Sciatic nerve (tissue), 2 donors: ENCODE measurements around the gene GABRG3. TPM values are rescaled to one million over a fixed set of nuclear protein-coding genes. Genes with fewer than 3 reads are reported as not detected.
"Not testable (repeated sequence)": the region's sequence is repeated elsewhere in the genome, so short reads cannot be mapped to it uniquely, and the experiment has no call there.

ENCODE experiments used
- ATAC-seq: fragments of 200-7000 bp; cut with Tn5 transposase; one replicate; pipeline ENCODE4 v1.9.1; 2020; ENCODE audit warnings: mild to moderate bottlenecking, moderate library complexity
- DNase-seq: peaks from one replicate; pipeline ENCODE4 v3.0.0-alpha.2; 2020; ENCODE audit warnings: low spot score
- intact Hi-C: fragments of 100-400 bp; cut with DNase I; formaldehyde crosslinking; loops from one replicate; pipeline ENCODE4 v1.14.2; 2022
- total RNA-seq: library from RNA; stranded (reverse); fragmentation: NEBNext Ultra II Directional; extraction: Animal tissue kit (Norgen Biotek cat#: 25700); gene quantifications from one replicate; pipeline ENCODE4 v1.2.1, GENCODE V29; 2021
- donor health status: DM: no; HTN: no; CAD: no.
- donor health status: DM: no; HTN: no; CAD: no.

GABRG3 gene
- total RNA-seq, 1 donor from 2014 or later = not detected

DNA sequence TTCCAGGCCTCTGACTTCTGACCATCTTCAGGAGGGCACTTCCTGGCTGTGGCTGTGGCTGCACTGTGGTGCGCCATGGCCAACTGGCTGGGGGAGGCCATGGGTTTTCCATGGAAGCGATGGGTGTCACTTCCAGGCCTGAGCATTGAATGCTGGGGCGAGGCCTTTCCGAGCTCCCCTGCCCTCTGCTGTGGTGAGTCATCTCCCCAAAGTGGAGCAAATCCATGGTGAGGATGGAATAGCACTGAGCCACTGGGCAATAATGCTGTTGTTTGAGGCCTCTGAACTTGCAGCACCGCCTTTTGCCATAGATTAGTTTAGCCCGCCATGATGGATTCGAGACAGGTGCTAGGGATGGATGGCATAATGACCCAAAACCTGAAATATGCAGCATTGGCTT, 155.5 kb downstream of the GABRG3 start:
- DNase-seq (no peak), ATAC-seq (no peak)
- intact Hi-C loops = no loop called here

DNA sequence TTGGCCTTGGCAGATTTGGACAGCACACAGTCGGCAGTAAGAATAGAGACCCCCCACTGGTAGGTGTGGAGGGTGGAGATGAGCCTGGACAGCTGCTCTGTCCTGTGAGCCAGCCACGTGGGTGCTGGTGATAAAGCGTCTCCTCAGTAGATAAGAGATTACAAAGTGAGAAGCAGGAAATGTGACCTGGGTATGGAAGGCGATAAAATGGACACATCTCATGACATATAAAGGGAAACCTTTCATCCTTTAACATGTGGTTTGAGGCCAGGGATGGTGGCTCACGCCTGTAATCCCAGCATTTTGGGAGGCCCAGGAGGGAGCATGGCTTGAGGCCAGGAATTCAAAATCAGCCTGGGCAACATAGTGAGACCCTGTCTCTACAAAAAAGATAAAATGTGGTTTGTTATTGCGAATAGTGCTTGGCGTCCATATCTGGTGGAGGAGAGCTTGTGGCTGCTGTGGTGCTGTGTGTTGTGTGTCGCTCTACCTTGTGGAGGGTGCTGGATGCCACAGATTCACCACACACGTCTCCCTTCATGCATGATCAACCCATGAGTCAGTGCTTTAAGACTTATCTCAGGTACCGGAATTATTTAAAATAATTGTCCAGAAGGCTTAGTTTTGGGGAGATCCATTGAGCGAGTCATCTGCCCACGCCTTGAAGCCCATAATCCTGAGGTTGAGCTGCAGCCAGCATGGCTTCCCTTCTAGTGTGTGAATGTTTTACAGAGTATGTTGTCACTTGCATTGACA, 157.0 kb downstream of the GABRG3 start:
- intact Hi-C loops = no loop called here
- ATAC-seq (no peak), DNase-seq (no peak)

DNA sequence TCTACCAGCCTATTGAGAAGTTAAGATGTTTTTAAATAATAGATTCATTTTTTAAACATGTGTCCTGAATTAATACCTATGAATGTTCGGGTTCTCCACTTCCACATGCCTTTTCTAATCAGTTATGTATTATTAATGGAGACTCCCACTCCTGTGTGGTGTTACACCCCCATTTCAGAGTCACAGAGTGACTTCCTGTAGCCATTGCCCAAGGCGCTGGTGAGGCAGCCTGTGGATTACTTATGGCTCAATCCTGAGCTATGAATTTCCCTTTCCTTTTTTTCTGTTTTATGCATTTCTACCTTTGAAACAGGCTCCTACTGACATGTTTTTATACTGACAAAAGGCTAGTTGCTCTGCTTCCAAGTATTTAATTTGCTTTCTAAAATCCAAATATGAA, 162.3 kb downstream of the GABRG3 start:
- no peak for ATAC-seq
- intact Hi-C loops = no loop called here
- no peak for DNase-seq

DNA sequence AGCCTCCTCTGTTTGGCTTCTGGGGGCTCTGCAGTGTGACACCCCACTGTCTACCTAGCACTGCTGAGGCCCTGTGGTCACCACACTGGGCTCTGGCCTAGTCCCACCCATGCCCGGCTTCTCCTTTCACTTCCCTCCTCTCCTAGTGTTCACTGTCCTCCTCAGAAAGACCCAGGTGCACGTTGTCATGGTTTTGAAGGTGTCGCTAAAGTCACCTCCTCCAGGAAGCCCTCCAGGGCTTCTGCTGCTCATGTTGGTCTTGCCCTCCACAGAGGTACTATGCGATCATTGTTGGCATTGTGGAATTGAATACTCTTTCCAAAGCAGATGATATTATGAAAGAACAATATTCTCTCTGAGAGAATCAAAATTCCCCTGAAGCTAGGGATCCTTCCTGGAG, 163.5 kb downstream of the GABRG3 start:
- no peak for DNase-seq
- intact Hi-C loops = no loop called here

DNA sequence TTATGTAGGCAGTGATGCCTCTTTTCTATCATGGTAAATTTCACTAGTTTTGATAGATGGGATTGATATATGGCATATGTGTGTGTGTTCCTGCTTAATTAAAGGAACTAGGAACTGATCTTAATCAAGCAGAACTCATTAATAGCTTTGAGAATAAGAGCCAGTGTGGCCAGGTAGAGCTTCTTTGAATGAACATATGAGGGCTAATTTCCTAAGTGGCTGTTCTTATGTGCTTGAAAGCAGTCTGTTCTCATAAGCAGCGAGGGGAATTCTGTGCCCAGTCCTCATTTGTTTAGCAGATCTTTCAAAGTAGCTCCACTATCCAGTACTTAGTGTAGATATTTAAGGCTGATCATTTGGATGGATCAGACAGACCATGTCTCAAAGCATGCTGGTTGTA, 164.2 kb downstream of the GABRG3 start:
- ATAC-seq = no peak

More for the DNA sequence above, 163.5 kb downstream of the GABRG3 start:
- ATAC-seq = no peak

DNA sequence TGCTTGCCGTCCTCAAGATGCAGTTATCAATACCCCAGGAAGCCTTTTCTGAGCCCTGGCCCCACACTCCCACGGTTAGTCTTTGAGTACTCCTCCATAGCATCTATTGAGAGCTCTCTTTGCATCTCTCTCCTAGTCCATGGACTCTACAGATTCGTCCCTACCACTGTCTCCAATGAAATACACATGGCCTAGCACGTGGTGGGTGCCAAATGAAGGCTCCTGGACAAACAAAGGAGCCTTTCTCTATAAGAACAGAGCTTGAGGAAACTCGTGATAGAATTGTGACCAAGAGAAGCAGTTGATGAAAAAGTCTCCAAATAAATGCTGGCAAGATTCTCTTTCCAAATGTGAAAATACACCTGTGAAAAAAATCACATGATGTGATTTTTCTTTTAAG, 166.1 kb downstream of the GABRG3 start:
- ATAC-seq (no peak), DNase-seq (no peak)
- intact Hi-C loops = no loop called here

More for the DNA sequence above, 164.2 kb downstream of the GABRG3 start:
- DNase-seq = no peak
- intact Hi-C loops = no loop called here

DNA sequence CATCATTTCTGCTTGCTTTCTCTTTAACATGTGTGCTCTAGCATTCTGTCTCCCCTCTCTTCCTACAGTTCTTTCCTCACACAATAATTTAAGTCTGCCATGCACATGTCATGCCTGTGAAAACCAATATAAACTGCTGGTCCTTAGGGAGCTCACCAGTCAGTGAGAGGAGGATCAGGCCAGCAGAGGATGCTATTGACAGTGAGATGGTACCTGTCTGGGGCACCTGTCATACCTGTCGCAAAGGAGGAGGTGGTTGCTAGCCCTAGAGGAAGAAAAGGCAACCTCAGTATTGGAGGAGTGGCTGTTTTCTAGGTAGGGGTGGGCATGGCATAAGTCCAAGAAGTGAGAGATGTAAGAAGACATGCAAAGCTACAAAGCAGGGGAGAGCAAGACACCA, 194.6 kb downstream of the GABRG3 start:
- DNase-seq (no peak), ATAC-seq (no peak)
- intact Hi-C loops = no loop called here

DNA sequence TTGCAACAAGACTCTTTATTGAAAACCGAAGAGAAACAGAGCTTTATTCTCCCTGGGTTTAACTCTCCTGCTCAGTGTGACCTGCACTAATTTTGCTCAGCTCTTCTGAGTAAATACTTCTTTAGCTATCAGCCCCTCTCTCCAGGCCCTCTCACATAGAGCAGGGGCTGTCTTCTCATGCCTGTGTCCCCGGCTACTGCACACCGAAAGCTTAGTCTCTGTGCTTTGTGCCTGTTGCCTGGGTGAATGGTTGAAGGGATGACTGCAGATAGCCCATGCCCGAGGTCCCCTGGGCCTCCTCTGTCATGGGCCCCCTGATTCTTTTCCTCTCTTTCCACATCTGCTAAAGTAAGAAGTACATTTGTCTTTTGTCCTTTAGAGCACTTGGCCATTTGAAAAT, 195.9 kb downstream of the GABRG3 start:
- DNase-seq (no peak), ATAC-seq (no peak)
- intact Hi-C loops = no loop called here

DNA sequence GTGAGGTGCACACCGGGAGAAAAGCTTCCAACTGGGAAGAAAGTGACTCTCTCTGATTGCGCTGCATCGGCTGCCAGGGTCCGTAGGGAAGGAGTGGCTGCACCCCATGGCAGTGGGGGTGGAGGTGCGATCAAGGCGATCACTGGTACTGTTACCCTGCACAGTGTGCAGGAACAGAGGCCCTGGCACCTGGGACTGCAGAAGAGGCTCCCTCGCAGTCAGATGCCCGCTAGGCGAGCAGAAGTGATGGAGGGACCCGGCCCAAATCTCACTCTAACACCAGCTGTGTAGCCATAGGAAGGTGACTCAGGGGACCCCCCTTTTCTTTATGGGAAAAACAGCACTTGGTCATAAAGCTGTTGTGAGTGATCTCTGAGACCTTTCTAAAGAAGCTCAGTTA, 196.8 kb downstream of the GABRG3 start:
- no peak for ATAC-seq
- DNase-seq = no peak
- intact Hi-C loops = no loop called here

DNA sequence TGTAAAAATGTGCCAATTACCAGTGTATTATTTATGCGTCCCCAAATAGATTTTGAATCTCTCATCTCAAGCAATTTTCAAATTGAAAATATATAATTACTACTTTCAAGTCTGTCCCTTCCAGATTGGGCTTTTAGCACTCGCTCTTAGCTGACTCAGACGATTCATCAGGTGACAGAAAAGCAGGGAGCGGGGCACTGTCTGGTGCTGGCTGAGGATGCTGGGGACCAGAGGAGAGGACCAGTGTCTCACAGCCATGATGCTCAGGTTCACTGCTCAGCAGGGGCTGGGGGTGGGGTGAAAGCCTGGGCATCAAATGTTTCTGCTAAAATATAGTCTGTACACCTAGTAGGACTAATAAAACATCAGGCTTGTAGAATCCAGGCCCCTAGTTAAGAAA, 199.9 kb downstream of the GABRG3 start:
- intact Hi-C loops = no loop called here
- no peak for ATAC-seq
- no peak for DNase-seq

DNA sequence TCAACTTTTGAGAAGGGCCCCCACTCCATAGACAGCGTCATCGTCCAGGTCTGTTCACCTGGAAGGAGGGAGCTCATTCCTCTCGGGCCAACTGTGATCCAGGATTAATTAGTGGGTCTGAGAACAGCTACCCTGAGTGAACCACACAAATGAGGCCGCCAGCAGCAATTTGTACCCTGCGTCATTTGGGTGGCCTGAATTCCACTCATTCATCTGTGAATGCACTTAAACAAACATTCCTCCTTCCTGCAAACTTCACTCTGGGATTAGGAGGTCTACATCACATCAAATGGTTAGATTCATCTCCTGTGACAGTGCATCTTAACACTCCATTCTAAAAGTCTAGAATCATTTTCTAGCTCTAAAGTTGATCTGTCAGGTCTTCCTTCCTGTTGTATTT, 201.8 kb downstream of the GABRG3 start:
- DNase-seq (no peak), ATAC-seq (no peak)
- intact Hi-C loops = no loop called here

DNA sequence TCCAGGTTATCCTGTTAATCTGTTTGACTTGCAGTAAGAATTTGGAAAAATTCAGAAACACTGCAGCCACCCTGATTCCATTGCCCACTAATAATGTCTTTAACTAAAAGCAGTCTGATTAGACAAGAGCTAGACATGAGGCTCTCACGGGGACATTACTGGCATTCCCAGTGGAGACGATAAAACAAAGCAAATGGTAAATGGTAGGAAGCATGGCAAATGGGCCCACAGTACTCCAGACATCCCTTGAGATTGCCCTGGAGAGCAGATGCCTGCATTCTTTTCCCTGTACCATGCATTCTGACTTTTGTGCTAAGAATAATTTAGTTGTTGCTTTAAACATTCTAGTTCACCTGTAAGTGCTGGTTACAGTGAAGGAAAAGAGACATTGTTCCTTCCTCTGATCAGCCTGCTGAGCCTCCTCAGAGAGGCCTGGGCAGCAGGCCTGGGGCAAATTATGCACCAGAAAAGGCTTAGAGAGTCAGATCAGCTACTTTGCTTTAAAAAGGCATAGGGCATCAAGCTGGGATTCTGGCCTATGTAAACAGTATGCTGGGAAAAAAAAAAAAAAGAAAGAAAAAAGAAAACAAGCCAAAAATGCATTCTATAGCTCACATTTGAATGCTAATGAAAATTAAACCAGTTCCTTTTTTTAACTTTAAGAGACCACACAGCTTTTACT, 204.6 kb downstream of the GABRG3 start:
- ATAC-seq (no peak), DNase-seq (no peak)
- intact Hi-C loops = no loop called here

DNA sequence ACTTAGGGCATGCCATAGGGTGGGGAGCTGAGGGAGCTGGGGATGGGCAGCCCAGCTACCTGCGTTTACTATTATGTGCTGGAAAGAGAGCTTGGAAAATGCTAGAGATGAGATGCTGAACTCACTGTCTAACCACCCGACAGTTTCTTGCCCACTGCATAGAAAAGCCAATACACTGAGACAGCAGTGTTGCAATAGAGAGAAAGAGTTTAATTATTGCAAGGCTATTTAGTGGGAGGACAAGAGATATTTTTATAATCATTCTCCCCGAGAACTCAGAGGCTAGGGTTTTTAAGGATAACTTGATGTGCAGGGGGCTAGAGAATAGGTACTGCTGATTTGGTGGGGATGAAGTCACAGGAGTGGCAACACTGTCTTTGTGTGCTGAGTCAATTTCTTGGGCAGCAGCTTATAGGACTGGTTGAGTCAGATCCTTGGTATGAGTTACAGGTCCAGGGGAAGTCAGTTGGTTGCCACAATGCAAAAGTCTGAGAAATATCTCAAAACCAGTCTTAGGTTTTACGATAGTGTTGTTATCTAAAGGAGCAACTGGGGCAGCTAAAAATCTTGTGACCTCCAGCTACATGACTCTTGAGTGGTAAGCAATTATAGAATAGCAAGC, 205.9 kb downstream of the GABRG3 start:
- DNase-seq (no peak), ATAC-seq (no peak)
- intact Hi-C loops = no loop called here

DNA sequence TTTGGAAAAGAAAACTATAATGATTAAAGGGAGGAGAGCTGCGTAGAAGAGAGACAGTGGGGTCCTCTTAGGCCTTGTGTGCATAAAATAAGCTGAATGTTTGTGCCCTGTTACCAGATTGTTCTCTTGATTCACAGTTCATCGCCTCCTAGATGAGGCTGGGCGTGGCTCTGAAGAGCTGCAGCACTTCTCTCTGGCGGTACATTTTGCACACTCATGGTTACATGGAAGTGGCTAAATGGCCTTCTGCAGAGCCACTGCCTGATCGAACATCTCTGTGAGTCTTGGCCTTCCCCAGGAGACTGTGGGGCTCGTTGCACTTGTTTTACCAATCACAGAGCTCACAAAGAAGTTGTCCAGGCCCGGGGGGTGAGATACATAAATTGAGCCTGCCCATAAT, 208.8 kb downstream of the GABRG3 start:
- no peak for DNase-seq
- no peak for ATAC-seq
- intact Hi-C loops = no loop called here

DNA sequence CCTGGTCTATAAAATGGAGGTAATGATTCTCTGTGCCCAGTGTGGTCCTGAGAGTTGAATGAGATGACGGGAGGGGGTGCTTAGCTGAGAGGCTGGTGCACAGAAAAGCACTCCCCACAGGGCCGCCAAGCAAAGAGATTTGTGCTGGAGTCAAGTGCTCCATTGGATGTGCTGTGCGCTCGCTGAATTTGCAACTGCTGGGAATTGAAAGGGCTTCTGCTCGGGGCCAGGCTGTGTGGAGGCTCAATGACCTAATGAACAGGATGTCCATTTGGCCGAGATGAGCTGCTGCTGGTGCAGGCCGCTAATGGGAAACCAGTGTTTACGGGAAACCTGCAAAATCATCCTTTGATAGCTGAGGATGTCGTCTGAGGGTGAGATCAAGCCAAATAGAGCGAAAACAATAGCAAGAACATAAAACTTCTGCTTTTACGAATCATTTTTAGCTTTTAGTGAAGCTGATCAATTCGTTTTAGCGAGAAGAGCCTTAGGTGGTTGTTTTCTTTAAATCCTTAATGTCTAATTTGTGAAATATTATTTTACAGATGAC, 211.7 kb downstream of the GABRG3 start:
- DNase-seq = no peak
- intact Hi-C loops = no loop called here
- no peak for ATAC-seq

DNA sequence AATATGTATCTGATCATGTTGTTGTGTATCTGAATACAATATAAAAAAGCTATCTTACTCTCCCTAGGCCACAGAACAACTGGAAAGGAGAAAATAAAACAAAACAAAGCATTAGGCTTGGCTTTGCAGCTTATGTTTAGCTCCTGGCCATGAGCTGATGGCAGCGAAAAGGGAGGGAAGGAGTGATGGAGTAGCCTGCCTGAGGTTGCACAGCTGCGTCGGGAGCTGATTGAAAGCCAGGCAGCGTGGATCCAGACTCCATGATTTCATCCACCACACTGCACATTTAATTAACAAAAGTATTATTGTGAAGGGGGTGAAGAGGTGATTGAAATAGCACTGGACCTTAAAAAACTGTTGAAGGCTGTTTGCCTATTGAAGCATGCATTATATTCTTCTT, 212.2 kb downstream of the GABRG3 start:
- ATAC-seq = no peak
- no peak for DNase-seq
- intact Hi-C loops = no loop called here

DNA sequence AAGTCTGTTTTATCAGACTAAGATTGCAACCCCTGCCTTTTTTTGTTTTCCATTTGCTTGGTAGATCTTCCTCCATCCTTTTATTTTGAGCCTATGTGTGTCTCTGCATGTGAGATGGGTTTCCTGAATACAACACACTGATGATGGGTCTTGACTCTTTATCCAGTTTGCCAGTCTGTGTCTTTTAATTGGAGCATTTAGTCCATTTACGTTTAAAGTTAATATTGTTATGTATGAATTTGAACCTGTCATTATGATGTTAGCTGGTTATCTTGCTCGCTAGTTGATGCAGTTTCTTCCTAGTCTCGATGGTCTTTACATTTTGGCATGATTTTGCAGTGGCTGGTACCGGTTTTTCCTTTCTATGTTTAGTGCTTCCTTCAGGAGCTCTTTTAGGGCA, 220.5 kb downstream of the GABRG3 start:
- DNase-seq, ATAC-seq, intact Hi-C loops: not testable (repeated sequence)

DNA sequence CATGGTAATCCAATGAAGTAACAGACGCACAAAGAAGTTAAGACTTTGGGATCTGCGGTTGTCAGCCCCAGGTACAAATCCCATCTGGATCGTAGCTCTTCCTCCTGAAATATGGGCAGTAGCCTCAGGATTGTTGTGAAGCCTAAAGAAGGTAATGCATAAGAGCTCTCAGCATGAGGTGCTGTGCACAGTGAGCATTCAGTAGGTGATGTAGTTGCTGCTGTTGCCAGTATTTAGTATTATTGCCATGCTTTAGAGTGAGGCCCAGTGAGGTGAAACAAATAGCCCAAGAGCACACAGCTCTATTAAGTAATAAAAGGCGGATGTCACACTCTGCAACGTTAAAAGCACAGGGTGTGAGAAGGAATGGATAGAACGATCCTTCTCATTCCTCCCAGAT, 225.7 kb downstream of the GABRG3 start:
- intact Hi-C loops = no loop called here
- DNase-seq (no peak), ATAC-seq (no peak)

DNA sequence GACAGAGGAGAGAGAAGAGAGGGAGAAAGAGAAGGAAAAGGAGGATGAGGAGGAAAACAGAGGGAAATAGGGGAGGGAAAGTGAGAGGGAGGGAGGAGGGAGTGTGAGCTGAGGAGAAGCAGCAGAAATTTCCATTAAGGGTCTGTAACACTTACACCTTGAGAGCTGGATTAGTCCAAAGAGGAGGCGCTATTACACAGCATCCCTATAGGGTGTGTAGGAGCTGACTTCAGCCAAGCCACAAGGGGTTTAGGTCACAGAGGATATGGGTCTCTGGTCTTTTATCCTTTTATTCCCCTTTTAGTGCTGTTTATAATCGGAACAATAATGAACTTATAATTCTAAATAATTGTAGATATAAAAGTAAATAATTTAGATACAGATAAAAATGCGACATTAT, 230.4 kb downstream of the GABRG3 start:
- DNase-seq (no peak), ATAC-seq (no peak)
- intact Hi-C loops = no loop called here

DNA sequence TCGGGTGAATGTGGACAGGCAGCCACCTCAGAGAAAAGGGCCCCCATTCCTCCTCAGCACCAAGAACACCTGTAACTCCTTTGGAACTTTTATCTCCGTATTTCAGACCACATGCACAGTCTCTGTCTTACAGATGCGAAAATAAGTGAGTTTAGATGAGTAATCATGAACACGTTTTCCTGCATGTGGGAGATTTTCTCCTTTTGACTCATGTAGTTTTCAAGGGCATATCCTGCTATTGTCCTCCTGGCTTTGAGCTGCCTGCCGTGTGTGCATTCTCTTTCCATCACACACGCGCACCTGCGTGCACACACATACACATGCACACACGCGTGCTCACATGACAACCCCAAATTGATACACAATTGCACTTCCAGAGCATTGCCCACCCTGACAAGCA, 239.2 kb downstream of the GABRG3 start:
- DNase-seq = no peak
- intact Hi-C loops = no loop called here
- ATAC-seq = no peak
